HepG2 (cell line): Measurements from ENCODE around the gene HOXD9.

Experiments used
- FOXA1 ChIP-seq, 2 experiments: fragments of 450-650 bp in 1 of 2; sonication (generic) in 1 of 2; formaldehyde crosslinking in 1 of 2; IDR thresholded peaks; 2 replicates each; pipeline versions ENCODE4 v1.4.0 to v1.6.1; 2016 to 2020; ENCODE audit warnings: missing genetic modification reagents in 1 of 2
- ISX ChIP-seq: sonication (generic); formaldehyde crosslinking; conservative IDR thresholded peaks from 2 replicates; pipeline ENCODE4 v1.5.0; 2020; ENCODE audit warnings: missing genetic modification reagents
- KAT8 ChIP-seq: IDR thresholded peaks from 2 replicates; pipeline ENCODE4 v1.6.1; 2016; ENCODE audit warnings: missing genetic modification reagents, missing compliant biosample characterization
- POLR2AphosphoS5 ChIP-seq: IDR thresholded peaks from 2 replicates; pipeline ENCODE4 v1.6.1; 2012; ENCODE audit warnings: low read depth, low read length
- RFX1 ChIP-seq: fragments of 450-650 bp; IDR thresholded peaks from 2 replicates; pipeline ENCODE4 v1.6.1; 2017
- RXRA ChIP-seq: sonication (generic); formaldehyde crosslinking; IDR thresholded peaks from 2 replicates; pipeline ENCODE4 v1.5.1; 2020; ENCODE audit warnings: missing genetic modification reagents
- SMARCE1 ChIP-seq: fragments of 450-650 bp; IDR thresholded peaks from 2 replicates; pipeline ENCODE4 v1.6.1; 2017; ENCODE audit warnings: borderline replicate concordance
- TBX2 ChIP-seq: sonication (generic); formaldehyde crosslinking; IDR thresholded peaks from 2 replicates; pipeline ENCODE4 v1.5.0; 2020; ENCODE audit warnings: missing genetic modification reagents, mild to moderate bottlenecking, borderline replicate concordance
- ZZZ3 ChIP-seq: sonication (generic); formaldehyde crosslinking; IDR thresholded peaks from 2 replicates; pipeline ENCODE4 v1.4.0; 2020; ENCODE audit warnings: missing genetic modification reagents, mild to moderate bottlenecking, borderline replicate concordance
- TF ChIP-seq, protein P1 (sequence below): IDR thresholded peaks from 2 replicates; pipeline ENCODE4 v1.6.1; 2012; ENCODE audit warnings: inconsistent platforms
- TF ChIP-seq, protein P2 (sequence below), 2 experiments: IDR thresholded peaks; 2 replicates each; pipeline ENCODE4 v1.6.1; 2011 to 2012; ENCODE audit warnings: low read length in 2 of 2, borderline replicate concordance in 1 of 2, low read depth in 1 of 2, mild to moderate bottlenecking in 1 of 2, moderate library complexity in 1 of 2
- TF ChIP-seq, protein P3 (sequence below): sonication (generic); formaldehyde crosslinking; IDR thresholded peaks from 2 replicates; pipeline ENCODE4 v1.5.1; 2020; ENCODE audit warnings: mild to moderate bottlenecking, missing genetic modification reagents

DNA sequence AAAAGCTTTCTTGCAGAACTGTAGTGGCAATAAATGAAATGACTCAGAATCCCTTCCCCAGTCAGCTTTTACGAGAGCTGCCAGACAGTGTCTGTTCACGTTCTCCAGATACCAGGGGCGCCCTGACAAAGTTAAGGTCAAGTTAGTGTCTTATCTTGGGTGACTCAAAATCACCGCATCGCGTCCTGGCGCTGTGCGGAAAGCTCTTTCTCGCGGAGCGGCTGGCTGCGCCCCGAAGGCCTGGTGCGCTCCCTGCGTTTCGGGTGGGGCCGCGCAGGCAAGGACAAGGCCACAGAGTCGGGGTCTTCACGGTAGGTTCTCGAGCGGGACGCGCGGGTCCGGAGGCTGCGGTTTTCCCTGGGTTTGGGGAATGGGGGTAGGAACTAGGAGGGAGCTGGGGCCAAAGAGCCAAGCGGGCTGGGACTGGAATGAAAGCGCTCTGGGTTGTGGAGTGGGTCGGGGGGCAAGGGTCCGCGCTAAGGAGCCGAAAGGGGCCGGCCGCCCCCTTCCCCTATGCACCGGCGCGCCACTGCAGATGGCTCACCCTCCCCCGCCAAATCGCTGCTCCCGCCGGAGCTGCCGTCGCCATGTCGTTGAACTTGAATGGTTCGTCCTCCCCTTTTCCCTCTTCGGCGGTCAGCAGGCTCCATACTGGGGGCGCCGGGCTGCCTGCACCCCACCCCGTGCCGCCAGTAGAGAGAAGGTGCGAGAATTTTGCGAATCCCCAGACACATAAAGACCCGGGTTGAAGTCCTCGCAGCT lies 18.0 kb upstream of the HOXD9 start:
- TF ChIP-seq ISX (CRISPR knock-in tag): no peak
- TF ChIP-seq, protein P1, sequence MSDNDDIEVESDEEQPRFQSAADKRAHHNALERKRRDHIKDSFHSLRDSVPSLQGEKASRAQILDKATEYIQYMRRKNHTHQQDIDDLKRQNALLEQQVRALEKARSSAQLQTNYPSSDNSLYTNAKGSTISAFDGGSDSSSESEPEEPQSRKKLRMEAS: no peak
- TF ChIP-seq FOXA1 (IDR thresholded peaks at IDR 0.05): no peak
- no peak for TF ChIP-seq FOXA1 (CRISPR knock-in tag; IDR thresholded peaks at IDR 0.05)
- no peak for TF ChIP-seq SMARCE1
- no peak for TF ChIP-seq POLR2AphosphoS5
- no peak for TF ChIP-seq RXRA (CRISPR knock-in tag)
- no peak for TF ChIP-seq RFX1
- TF ChIP-seq ZZZ3: no peak
- TF ChIP-seq, protein P2, sequence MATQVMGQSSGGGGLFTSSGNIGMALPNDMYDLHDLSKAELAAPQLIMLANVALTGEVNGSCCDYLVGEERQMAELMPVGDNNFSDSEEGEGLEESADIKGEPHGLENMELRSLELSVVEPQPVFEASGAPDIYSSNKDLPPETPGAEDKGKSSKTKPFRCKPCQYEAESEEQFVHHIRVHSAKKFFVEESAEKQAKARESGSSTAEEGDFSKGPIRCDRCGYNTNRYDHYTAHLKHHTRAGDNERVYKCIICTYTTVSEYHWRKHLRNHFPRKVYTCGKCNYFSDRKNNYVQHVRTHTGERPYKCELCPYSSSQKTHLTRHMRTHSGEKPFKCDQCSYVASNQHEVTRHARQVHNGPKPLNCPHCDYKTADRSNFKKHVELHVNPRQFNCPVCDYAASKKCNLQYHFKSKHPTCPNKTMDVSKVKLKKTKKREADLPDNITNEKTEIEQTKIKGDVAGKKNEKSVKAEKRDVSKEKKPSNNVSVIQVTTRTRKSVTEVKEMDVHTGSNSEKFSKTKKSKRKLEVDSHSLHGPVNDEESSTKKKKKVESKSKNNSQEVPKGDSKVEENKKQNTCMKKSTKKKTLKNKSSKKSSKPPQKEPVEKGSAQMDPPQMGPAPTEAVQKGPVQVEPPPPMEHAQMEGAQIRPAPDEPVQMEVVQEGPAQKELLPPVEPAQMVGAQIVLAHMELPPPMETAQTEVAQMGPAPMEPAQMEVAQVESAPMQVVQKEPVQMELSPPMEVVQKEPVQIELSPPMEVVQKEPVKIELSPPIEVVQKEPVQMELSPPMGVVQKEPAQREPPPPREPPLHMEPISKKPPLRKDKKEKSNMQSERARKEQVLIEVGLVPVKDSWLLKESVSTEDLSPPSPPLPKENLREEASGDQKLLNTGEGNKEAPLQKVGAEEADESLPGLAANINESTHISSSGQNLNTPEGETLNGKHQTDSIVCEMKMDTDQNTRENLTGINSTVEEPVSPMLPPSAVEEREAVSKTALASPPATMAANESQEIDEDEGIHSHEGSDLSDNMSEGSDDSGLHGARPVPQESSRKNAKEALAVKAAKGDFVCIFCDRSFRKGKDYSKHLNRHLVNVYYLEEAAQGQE (IDR thresholded peaks at IDR 0.05; ENCODE audit: borderline replicate concordance in 1 of 2, low read depth in 1 of 2, low read length in 2 of 2): no peak
- TF ChIP-seq TBX2 (CRISPR knock-in tag): no peak
- TF ChIP-seq, protein P3, sequence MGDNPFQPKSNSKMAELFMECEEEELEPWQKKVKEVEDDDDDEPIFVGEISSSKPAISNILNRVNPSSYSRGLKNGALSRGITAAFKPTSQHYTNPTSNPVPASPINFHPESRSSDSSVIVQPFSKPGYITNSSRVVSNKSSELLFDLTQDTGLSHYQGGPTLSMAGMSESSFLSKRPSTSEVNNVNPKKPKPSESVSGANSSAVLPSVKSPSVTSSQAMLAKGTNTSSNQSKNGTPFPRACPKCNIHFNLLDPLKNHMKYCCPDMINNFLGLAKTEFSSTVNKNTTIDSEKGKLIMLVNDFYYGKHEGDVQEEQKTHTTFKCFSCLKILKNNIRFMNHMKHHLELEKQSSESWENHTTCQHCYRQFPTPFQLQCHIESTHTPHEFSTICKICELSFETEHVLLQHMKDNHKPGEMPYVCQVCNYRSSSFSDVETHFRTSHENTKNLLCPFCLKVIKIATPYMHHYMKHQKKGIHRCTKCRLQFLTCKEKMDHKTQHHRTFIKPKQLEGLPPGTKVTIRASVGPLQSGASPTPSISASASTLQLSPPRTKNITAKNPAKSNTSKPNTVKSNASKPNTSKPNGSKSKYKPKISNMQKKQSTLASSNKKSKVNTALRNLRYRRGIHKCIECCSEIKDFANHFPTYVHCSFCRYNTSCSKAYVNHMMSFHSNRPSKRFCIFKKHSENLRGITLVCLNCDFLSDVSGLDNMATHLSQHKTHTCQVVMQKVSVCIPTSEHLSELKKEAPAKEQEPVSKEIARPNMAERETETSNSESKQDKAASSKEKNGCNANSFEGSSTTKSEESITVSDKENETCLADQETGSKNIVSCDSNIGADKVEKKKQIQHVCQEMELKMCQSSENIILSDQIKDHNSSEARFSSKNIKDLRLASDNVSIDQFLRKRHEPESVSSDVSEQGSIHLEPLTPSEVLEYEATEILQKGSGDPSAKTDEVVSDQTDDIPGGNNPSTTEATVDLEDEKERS (CRISPR knock-in tag): no peak
- no peak for TF ChIP-seq KAT8 (CRISPR knock-in tag)
